Endothelial cell of umbilical vein (primary cell): ENCODE measurements around the gene BCAR3. TPM values are rescaled to one million over a fixed set of nuclear protein-coding genes. Genes with fewer than 3 reads are reported as not detected.

Experiments used
- BruUV-seq: library from RNA; stranded (reverse); fragments of 400-500 nt; replicated peaks from 2 replicates; lab custom pipeline; 2021; lab: Mats Ljungman, UMichigan
- CTCF ChIA-PET: fragments of 300-600, 350-600 bp; sonication (Branson Sonifier 250); formaldehyde crosslinking; loops from one replicate; lab custom pipeline; 2021; ENCODE audit warnings: antibody characterized with exemption, inconsistent platforms; lab: Charles Lee
- POLR2A ChIA-PET: fragments of 300-600, 350-600 bp; sonication (Branson Sonifier 250); formaldehyde crosslinking; loops from one replicate; lab custom pipeline; 2021; ENCODE audit warnings: antibody characterized with exemption, inconsistent platforms; lab: Charles Lee
- DNase-seq: peaks from one replicate; pipeline ENCODE4 v3.0.0-alpha.2; 2011; ENCODE audit warnings: low read depth, low spot score
- FAIRE-seq: peaks from 2 replicates; lab custom pipeline; 2011; peaks lifted over from hg19 to GRCh38; lab: Jason Lieb, UNC
- H2AFZ ChIP-seq: 2 replicates; pipeline ENCODE4 v1.6.0; 2012; ENCODE audit warnings: low read depth, low read length, control low read depth, inconsistent platforms
- H3K27ac ChIP-seq: 2 replicates; pipeline ENCODE4 v1.5.1; 2011; ENCODE audit warnings: low read depth, mild to moderate bottlenecking, control low read depth, low read length, moderate library complexity; ENCODE audit not compliant: insufficient read depth
- H3K27me3 ChIP-seq, 2 experiments: 2 replicates each; pipeline versions ENCODE4 v1.6.0 to v1.6.1; 2011; ENCODE audit warnings: low read length in 2 of 2, mixed read lengths in 1 of 2; ENCODE audit not compliant: control insufficient read depth in 2 of 2, insufficient read depth in 2 of 2
- H3K36me3 ChIP-seq, 2 experiments: 2 replicates in 1 of 2; 3 replicates in 1 of 2; pipeline ENCODE4 v1.5.1; 2011; ENCODE audit warnings: low read length in 2 of 2, mild to moderate bottlenecking in 1 of 2, moderate library complexity in 1 of 2; ENCODE audit not compliant: control insufficient read depth in 2 of 2, insufficient read depth in 2 of 2; ENCODE audit errors: extremely low read depth in 1 of 2
- H3K4me1 ChIP-seq: 3 replicates; pipeline ENCODE4 v1.5.1; 2011; ENCODE audit warnings: mild to moderate bottlenecking, low read length; ENCODE audit not compliant: control insufficient read depth, insufficient read depth; ENCODE audit errors: extremely low read depth
- H3K4me2 ChIP-seq: 2 replicates; pipeline ENCODE4 v1.6.1; 2011; ENCODE audit warnings: low read length, control low read depth, mixed read lengths; ENCODE audit not compliant: insufficient read depth
- H3K4me3 ChIP-seq, 3 experiments: fragments of 200-600 bp in 1 of 3; sonication (generic), shearing (Covaris generic) in 1 of 3; replicated peaks in 1 of 3; 2 replicates each; pipeline ENCODE4 v1.5.1; 2011 to 2016; ENCODE audit warnings: control low read depth in 3 of 3, low read length in 3 of 3, mild to moderate bottlenecking in 2 of 3, inconsistent platforms in 1 of 3, low read depth in 1 of 3, moderate library complexity in 1 of 3; ENCODE audit not compliant: insufficient read depth in 1 of 3
- H3K79me2 ChIP-seq: 2 replicates; pipeline ENCODE4 v1.6.0; 2012; ENCODE audit warnings: low read length, inconsistent platforms; ENCODE audit not compliant: control insufficient read depth, insufficient read depth
- H3K9ac ChIP-seq: replicated peaks from 2 replicates; pipeline ENCODE3; 2011; ENCODE audit warnings: low read length, control low read depth; ENCODE audit not compliant: insufficient read depth; ENCODE audit errors: extremely low read depth
- H3K9me1 ChIP-seq: replicated peaks from 3 replicates; pipeline ENCODE4 v1.6.0; 2011; ENCODE audit warnings: mild to moderate bottlenecking, low read length; ENCODE audit not compliant: control insufficient read depth, insufficient read depth; ENCODE audit errors: extremely low read depth
- H3K9me3 ChIP-seq: replicated peaks from 2 replicates; pipeline ENCODE4 v1.5.1; 2012; ENCODE audit warnings: low read length, inconsistent platforms; ENCODE audit not compliant: control insufficient read depth, insufficient read depth
- H4K20me1 ChIP-seq: replicated peaks from 2 replicates; pipeline ENCODE3; 2011; ENCODE audit warnings: mild to moderate bottlenecking, low read length; ENCODE audit not compliant: control insufficient read depth, insufficient read depth; ENCODE audit errors: extremely low read depth
- EZH2 ChIP-seq: IDR thresholded peaks from 2 replicates; pipeline ENCODE4 v1.6.1; 2012; ENCODE audit warnings: borderline replicate concordance, low read depth, mild to moderate bottlenecking, moderate library complexity, low read length, inconsistent platforms; ENCODE audit not compliant: severe bottlenecking
- GATA2 ChIP-seq: IDR thresholded peaks from 2 replicates; pipeline ENCODE4 v1.7.0; 2011; ENCODE audit warnings: low read depth, mild to moderate bottlenecking, moderate library complexity, mixed read lengths, low read length; ENCODE audit not compliant: insufficient read length, insufficient read depth
- JUN ChIP-seq: IDR thresholded peaks from 2 replicates; pipeline ENCODE4 v1.6.1; 2011; ENCODE audit warnings: borderline replicate concordance, low read depth; ENCODE audit not compliant: insufficient read length, insufficient read depth
- dilution Hi-C: fragments of 300-500 bp; cut with MboI; formaldehyde crosslinking; loops from one replicate; pipeline ENCODE4 v1.15.0; 2019; ENCODE audit warnings: low sequenced_read_pairs; ENCODE audit not compliant: extremely low pct_ligation_motif_present
- intact Hi-C: fragments of 100-400 bp; cut with micrococcal nuclease; formaldehyde crosslinking; loops from one replicate; pipeline ENCODE4 v1.10.0; 2022
- polyA plus RNA-seq, 4 experiments: library from polyadenylated mRNA; depleted of rRNA in 3 of 4; stranded (reverse) in 3 of 4; unstranded in 1 of 4; fragments of >200 nt; gene quantifications; 2 replicates each; pipeline versions ENCODE4 v1.2.1 to v1.2.3, GENCODE V29; 2011 to 2012; ENCODE audit warnings: missing spikeins in 1 of 4
- total RNA-seq: library from RNA; stranded (reverse); gene quantifications from 2 replicates; pipeline ENCODE4 v1.2.3, GENCODE V29; 2021
- TF ChIP-seq, protein P1 (sequence below), 2 donors: IDR thresholded peaks; 1 replicate in 1 of 2; 2 replicates in 1 of 2; pipeline ENCODE4 v1.5.1; 2011; ENCODE audit warnings: low read length in 2 of 2, mild to moderate bottlenecking in 2 of 2, moderate library complexity in 2 of 2, control low read depth in 1 of 2, inconsistent platforms in 1 of 2, low read depth in 1 of 2; ENCODE audit not compliant: insufficient read depth in 1 of 2; ENCODE audit errors: extremely low read depth in 1 of 2

Gene BCAR3
- total and polyA plus RNA-seq, 2 donors (not counting 3 experiments of a cell fraction or from before 2014, with no cell fraction given) = 17.5 to 32.9 TPM

DNA sequence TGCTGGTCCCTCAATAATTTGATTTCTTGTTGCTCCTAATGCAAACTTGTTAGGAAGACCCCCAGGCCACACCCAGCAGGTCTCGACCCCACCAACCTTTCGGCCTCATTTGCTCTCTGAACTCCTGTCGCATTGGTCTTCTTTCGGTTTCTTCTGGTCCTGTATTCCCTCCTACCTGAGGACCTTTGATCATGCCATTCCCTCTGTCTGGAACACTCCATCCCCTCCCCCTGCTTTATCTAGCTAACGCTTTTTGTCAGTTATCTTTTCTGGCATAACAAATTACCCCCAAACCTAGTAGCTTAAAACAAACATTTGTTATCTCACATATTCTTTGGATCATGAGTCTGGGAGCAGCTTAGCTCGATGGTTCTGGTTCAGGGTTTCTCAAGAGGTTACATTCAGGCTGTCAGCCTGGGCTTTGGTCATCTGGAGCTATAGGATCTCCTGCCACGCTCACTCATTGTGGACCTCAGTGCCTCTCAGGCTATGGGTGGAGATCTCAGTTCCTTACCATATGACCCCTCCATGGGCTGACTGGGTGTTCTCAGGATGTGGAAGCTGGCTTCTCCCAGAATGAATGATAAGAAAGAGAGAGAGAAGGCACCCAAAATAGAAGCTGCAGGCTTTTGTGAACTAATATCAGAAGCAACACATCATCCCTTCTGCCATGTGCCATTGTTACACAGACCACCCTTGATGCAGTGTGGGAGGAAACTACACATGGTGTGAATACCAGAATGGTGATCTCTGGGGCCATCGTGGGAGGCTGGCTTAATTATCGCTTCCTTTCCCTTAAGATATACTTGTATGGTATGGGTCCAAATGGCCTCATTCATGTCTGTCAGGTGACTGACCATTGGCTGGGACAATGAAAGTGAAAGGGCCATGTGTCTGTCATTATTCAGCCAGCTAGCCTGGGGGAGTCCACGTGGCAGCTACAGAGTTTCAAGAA is 29.1 kb upstream of the BCAR3 start:
- Histone ChIP-seq H3K4me2 (no peak overlapping the region), H3K9me1 (no peaks in the 10 kb centered on the region), H3K27me3 (peaks cover 0 to 2% of the 10 kb centered on the region in 2 experiments), H3K4me1 (peaks cover 3% of the 10 kb centered on the region), H3K36me3 (no peaks in the 10 kb centered on the region), H3K79me2 (no peaks in the 10 kb centered on the region), H4K20me1 (no peaks in the 10 kb centered on the region), H3K27ac (no peak overlapping the region), H3K9me3 (no peaks in the 10 kb centered on the region), H3K9ac (no peak overlapping the region), H2AFZ (no peak overlapping the region), H3K4me3 (no peak overlapping the region)
- TF ChIP-seq, protein P1, sequence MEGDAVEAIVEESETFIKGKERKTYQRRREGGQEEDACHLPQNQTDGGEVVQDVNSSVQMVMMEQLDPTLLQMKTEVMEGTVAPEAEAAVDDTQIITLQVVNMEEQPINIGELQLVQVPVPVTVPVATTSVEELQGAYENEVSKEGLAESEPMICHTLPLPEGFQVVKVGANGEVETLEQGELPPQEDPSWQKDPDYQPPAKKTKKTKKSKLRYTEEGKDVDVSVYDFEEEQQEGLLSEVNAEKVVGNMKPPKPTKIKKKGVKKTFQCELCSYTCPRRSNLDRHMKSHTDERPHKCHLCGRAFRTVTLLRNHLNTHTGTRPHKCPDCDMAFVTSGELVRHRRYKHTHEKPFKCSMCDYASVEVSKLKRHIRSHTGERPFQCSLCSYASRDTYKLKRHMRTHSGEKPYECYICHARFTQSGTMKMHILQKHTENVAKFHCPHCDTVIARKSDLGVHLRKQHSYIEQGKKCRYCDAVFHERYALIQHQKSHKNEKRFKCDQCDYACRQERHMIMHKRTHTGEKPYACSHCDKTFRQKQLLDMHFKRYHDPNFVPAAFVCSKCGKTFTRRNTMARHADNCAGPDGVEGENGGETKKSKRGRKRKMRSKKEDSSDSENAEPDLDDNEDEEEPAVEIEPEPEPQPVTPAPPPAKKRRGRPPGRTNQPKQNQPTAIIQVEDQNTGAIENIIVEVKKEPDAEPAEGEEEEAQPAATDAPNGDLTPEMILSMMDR (IDR thresholded peaks at IDR 0.05; ENCODE audit: extremely low read depth in 1 of 2, insufficient read depth in 1 of 2, low read depth in 1 of 2, low read length in 2 of 2) = no peak
- TF ChIP-seq EZH2 (no peak), JUN (no peak), GATA2 (no peak)
- intact Hi-C loops = no loop called here
- CTCF ChIA-PET = interaction anchor here (1.1 kb wide), 1 partner anchor 104 kb away, joined by 3 read pairs; no protein-coding TSS in a partner anchor
- dilution Hi-C loops = no loop called here
- no peak for FAIRE-seq
- no peak for DNase-seq
- BruUV-seq = no TSS peak
- POLR2A ChIA-PET = no interaction called here
